ENCODE data around the gene SPAG16.
A peak's percentile ranks its signal among the peaks of the same experiment; 100 is the strongest.
"Not testable (repeated sequence)": the region's sequence is repeated elsewhere in the genome, so short reads cannot be mapped to it uniquely, and the experiment has no call there.

The SPAG16 gene

DNA sequence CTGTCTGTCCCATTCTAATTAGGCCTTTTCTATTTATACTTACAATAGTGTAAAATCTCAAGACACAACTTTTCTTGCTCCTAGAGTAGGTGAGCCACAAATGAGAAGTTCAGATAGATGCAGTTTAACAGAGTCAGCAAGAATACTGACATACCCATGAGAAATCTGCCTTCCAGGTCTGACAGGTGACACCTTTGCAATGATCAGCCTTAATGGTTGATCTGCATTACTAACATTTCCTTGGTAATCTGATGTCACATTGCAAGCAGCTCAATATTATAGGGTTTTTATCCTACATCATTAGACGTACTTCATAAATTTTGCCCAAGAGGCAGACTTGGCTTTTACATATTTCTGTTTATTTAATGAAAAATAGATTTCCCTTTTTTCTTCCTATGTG is 767.3 kb downstream of the SPAG16 start:
- H3K4me3 ChIP-seq (ENCODE audit: control insufficient read depth, low read depth, low read length) = no peak overlapping the region
- no peak for DNase-seq (ENCODE audit: low read depth)
- TF ChIP-seq CTCF (conservative IDR thresholded peaks at IDR 0.05; ENCODE audit: control insufficient read depth, insufficient read depth, low read depth, low read length) = no peak

- TF ChIP-seq CTCF (conservative IDR thresholded peaks at IDR 0.05; ENCODE audit: control insufficient read depth, insufficient read depth, low read depth, low read length) = no peak
- no peak overlapping the region for H3K4me3 ChIP-seq (ENCODE audit: control insufficient read depth, low read depth, low read length)
- DNase-seq (ENCODE audit: low read depth) = no peak
Measured at GRCh38 chr2:214052235-214052634, 768.0 kb downstream of the SPAG16 start.

DNA sequence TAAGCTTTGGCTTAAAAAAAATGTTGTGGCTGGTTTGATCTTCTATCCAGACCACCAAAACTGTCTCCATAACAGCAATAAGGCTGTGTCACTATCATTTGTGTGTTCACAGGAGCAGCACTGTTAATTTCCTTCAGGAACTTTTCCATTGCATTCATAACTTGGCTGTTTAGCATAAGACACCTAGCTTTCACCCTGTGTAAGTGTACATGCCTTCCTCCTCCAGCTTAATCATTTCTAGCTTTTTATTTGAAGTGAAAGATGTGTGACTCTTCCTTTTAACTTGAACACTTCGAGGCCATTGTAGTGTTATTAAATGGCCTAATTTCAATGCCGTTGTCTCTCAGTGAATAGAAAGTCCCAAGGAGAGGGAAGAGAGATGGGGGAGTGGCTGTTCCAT is 773.7 kb downstream of the SPAG16 start:
- no peak overlapping the region for H3K4me3 ChIP-seq (ENCODE audit: control insufficient read depth, low read depth, low read length)
- DNase-seq (ENCODE audit: low read depth) = no peak
- TF ChIP-seq CTCF (conservative IDR thresholded peaks at IDR 0.05; ENCODE audit: control insufficient read depth, insufficient read depth, low read depth, low read length) = no peak

- H3K4me3 ChIP-seq (ENCODE audit: control insufficient read depth, low read depth, low read length); DNase-seq (ENCODE audit: low read depth): not testable (repeated sequence)
Measured at GRCh38 chr2:214062279-214062678, 778.0 kb downstream of the SPAG16 start.

- no peak for TF ChIP-seq CTCF (conservative IDR thresholded peaks at IDR 0.05; ENCODE audit: control insufficient read depth, insufficient read depth, low read depth, low read length)
- DNase-seq (ENCODE audit: low read depth) = no peak
- H3K4me3 ChIP-seq (ENCODE audit: control insufficient read depth, low read depth, low read length) = no peak overlapping the region
Measured at GRCh38 chr2:214064471-214064870, 780.2 kb downstream of the SPAG16 start.

DNA sequence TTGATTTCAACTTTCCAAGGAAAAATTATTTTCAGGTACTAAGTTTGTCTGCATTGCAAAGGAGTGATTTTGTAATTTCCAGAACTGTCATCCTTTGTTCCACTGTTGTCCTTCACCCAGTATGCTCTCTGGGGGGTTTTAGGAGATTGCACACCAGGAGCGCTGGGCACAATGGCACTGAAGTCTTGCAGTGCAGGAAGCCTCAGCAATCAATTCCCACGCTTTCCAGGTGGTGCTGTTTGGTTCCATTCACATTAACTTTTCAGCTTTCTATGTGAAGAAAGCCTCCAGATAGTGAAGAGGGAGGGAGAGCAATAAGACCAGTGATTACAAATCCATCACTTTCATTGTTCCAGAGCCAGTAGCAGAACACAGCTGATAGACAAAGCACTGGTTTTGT is 782.6 kb downstream of the SPAG16 start:
- H3K4me3 ChIP-seq (ENCODE audit: control insufficient read depth, low read depth, low read length) = no peak overlapping the region
- DNase-seq (ENCODE audit: low read depth) = no peak
- no peak for TF ChIP-seq CTCF (conservative IDR thresholded peaks at IDR 0.05; ENCODE audit: control insufficient read depth, insufficient read depth, low read depth, low read length)

DNA sequence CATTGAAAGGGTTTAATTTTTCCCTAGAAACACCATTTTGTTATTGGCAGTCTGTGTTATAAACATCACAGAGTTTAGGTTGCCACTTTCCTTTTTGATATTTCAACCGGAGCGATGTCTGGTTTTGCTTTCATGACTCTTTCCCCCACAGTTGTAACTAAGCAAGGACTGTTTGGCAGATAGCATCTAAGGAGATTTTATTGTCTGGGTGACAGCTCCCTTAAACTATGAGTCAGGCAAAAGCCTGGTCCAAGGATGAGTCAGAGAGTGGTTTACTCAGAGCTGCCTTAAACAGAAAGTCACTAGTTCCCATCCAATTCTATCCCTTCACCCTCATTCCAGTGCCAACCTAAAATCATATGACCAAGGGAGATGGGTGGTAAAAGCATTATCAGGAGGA is 785.0 kb downstream of the SPAG16 start:
- H3K4me3 ChIP-seq (ENCODE audit: control insufficient read depth, low read depth, low read length) = peak overlapping the region; percentile 32
- peak; percentile 95 for DNase-seq (ENCODE audit: low read depth)
- no peak for TF ChIP-seq CTCF (conservative IDR thresholded peaks at IDR 0.05; ENCODE audit: control insufficient read depth, insufficient read depth, low read depth, low read length)
